A673 (cell line): ENCODE measurements around the gene CDKAL1.

Source experiments
- EZH2 ChIP-seq: fragments of 200-600 bp; sonication (generic); IDR thresholded peaks from 2 replicates; pipeline ENCODE4 v1.6.1; 2017; ENCODE audit warnings: borderline replicate concordance, low read depth, mild to moderate bottlenecking, mixed read lengths, antibody characterized with exemption, low read length; ENCODE audit not compliant: poor library complexity, severe bottlenecking
- TF ChIP-seq, protein P1 (sequence below): fragments of 300-800, 200-600 bp; sonication (generic); conservative IDR thresholded peaks from 2 replicates; pipeline ENCODE4 v1.5.1; 2017; ENCODE audit warnings: low read depth, mild to moderate bottlenecking, antibody characterized with exemption, low read length, moderate library complexity, mixed read lengths

DNA sequence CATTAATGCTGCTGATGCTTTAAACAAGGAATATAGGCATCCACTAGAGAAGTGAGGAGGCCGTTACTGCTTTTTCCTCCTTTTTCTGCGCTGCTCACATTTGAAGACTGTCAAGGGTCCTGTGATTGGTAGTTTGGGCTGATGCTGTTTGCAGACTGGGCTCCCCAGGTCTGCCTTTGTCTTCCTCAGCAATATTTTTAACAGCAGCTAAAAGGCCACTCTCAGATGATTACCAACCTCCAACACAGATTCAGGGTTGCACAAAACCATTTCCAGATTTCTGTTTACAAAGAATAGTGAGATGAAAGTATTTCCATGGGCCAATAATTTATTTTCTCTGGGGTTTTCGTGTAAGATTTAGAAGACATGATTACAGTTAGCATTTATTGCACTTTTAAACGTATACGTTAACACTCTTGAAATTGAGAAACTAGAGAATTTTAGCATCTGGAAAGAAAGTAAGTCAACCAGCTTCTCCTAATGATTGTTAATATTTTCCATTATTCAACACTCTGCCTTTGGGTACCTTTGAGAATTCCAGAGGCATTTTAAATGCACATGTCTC lies 584.0 kb downstream of the CDKAL1 start:
- TF ChIP-seq, protein P1, sequence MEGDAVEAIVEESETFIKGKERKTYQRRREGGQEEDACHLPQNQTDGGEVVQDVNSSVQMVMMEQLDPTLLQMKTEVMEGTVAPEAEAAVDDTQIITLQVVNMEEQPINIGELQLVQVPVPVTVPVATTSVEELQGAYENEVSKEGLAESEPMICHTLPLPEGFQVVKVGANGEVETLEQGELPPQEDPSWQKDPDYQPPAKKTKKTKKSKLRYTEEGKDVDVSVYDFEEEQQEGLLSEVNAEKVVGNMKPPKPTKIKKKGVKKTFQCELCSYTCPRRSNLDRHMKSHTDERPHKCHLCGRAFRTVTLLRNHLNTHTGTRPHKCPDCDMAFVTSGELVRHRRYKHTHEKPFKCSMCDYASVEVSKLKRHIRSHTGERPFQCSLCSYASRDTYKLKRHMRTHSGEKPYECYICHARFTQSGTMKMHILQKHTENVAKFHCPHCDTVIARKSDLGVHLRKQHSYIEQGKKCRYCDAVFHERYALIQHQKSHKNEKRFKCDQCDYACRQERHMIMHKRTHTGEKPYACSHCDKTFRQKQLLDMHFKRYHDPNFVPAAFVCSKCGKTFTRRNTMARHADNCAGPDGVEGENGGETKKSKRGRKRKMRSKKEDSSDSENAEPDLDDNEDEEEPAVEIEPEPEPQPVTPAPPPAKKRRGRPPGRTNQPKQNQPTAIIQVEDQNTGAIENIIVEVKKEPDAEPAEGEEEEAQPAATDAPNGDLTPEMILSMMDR = no peak
- TF ChIP-seq EZH2 = no peak
